ENCODE measurements around the gene TP53AIP1. TPM values are rescaled to one million over a fixed set of nuclear protein-coding genes. Genes with fewer than 3 reads are reported as not detected.

The TP53AIP1 gene
- total RNA-seq, 2 experiments from 2014 or later: 0.20 TPM; not detected in 1

DNA sequence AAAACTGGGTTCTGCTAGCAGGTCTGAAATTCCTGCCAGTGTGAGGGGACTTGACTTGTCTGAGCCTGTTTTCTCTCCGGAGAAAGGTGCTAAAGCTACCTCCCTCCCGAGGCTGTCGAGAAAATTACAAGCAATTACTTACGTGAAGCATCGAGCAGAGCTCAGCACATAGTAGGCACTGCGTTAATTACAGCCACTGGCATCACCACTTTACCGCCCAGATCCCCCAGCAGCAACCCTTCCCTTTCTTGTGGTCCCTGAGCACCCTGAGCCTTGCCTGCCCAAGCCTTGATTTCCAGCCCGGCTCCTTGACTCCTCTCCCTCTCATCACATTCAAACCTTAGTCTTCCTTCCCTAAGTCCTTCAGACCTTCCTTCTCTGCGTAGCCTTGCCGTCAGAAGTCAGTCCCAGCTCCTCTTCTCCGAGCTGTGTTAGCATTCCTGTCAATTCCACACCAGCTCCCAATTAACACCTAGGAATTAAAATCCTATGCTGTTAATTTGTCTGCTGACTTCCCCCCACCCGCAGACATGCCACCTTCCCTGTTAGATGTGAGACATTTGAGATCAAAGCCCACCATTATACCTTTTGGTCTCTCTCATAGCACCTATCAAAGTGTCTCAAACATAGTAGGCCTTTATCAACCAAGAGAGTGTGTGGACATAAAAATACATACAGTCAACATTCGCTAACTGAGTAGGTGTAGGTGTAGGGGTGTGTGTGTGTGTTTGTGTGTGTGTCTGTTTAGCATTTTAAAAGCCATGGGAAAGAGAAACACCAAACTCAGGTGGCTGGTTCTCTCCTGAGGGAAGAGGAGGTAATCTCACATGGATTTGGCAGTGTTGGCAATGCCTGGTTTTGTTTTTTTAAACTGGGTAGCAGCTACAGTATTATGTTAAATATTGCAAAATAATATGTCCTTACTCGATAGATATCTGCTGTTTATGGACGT, 54.4 kb downstream of the TP53AIP1 start:
- Histone ChIP-seq H3K4me1 (ENCODE audit: insufficient read depth, low read length) (peaks cover 18% of the 10 kb centered on the region), H3K27me3 (ENCODE audit: control insufficient read depth in 1 of 2, insufficient read depth in 2 of 2, low read length in 2 of 2) (peaks cover 41 to 67% of the 10 kb centered on the region in 2 experiments), H3K36me3 (ENCODE audit: insufficient read depth, low read length) (no peaks in the 10 kb centered on the region), H3K27ac (ENCODE audit: low read depth in 1 of 2, low read length in 2 of 2) (no peak overlapping the region), H3K4me3 (ENCODE audit: low read length) (no peak overlapping the region), H3K9me3 (ENCODE audit: control insufficient read depth in 1 of 2, insufficient read depth in 1 of 2, low read length in 2 of 2) (peaks cover 0 to 15% of the 10 kb centered on the region in 2 experiments)
- H3K4me1 Mint-ChIP-seq (ENCODE audit: low read depth): peaks cover 8% of the 10 kb centered on the region
- ChIA-PET POLR2A (no interaction called here), CTCF (no interaction called here)
- intact Hi-C loops (cut with DNase I, micrococcal nuclease): no loop called here
- peaks cover 82% of the 10 kb centered on the region for H3K27me3 Mint-ChIP-seq
- H3K36me3 Mint-ChIP-seq (ENCODE audit: low read depth): no peaks in the 10 kb centered on the region
- ATAC-seq (ENCODE audit: poor library complexity) (no peak), DNase-seq (no peak)
- no peak overlapping the region for H3K27ac Mint-ChIP-seq
- TF ChIP-seq, protein P1, sequence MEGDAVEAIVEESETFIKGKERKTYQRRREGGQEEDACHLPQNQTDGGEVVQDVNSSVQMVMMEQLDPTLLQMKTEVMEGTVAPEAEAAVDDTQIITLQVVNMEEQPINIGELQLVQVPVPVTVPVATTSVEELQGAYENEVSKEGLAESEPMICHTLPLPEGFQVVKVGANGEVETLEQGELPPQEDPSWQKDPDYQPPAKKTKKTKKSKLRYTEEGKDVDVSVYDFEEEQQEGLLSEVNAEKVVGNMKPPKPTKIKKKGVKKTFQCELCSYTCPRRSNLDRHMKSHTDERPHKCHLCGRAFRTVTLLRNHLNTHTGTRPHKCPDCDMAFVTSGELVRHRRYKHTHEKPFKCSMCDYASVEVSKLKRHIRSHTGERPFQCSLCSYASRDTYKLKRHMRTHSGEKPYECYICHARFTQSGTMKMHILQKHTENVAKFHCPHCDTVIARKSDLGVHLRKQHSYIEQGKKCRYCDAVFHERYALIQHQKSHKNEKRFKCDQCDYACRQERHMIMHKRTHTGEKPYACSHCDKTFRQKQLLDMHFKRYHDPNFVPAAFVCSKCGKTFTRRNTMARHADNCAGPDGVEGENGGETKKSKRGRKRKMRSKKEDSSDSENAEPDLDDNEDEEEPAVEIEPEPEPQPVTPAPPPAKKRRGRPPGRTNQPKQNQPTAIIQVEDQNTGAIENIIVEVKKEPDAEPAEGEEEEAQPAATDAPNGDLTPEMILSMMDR (IDR thresholded peaks at IDR 0.05): no peak
- H3K4me3 Mint-ChIP-seq: no peak overlapping the region
- no peaks in the 10 kb centered on the region for H3K9me3 Mint-ChIP-seq

DNA sequence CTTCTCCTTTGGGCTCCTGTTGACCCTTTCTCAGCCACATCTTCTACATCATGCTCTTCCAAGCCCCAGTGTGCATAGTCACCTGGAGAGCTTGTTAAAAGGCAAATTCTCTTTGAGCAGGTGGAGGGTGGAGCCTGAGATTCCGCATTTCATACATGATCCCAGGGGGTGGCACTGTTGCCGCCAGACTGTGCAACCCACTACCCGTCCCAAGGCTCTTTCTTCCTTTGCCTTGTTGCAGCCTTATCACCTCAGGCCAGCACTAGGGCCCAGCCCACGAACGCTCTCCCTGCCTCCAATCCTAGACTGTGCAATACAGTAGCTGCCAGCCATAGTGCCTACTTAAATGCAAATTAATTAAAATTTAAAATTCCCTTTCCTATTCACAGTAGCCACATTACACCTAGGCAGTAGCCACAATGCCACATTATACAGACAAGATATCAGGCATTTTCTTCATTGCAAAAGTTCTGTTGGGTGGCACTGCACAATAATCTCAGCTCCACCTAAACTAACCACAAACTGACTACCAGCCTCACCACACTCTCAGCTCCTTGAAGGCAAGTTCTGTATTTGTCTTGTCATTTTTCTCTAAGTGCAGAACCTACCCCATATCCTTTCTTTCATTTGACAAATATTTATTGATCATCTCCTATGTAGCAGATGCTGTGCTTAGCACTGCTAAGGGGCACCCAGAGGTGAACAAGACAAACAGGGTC, 56.1 kb downstream of the TP53AIP1 start:
- peaks cover 81% of the 10 kb centered on the region for H3K27me3 Mint-ChIP-seq
- ATAC-seq (ENCODE audit: poor library complexity) (no peak), DNase-seq (no peak)
- H3K4me3 ChIP-seq (ENCODE audit: low read length): no peak overlapping the region
- no peak overlapping the region for H3K4me3 Mint-ChIP-seq
- CTCF ChIA-PET: interaction anchor here (1.6 kb wide), 1 partner anchor 17 kb away, joined by 3 read pairs; no protein-coding TSS in a partner anchor
- peaks cover 8% of the 10 kb centered on the region for H3K4me1 Mint-ChIP-seq (ENCODE audit: low read depth)
- peaks cover 40 to 59% of the 10 kb centered on the region in 2 experiments for H3K27me3 ChIP-seq (ENCODE audit: control insufficient read depth in 1 of 2, insufficient read depth in 2 of 2, low read length in 2 of 2)
- POLR2A ChIA-PET: no interaction called here
- H3K27ac ChIP-seq (ENCODE audit: low read depth in 1 of 2, low read length in 2 of 2): no peak overlapping the region
- H3K36me3 Mint-ChIP-seq (ENCODE audit: low read depth): no peaks in the 10 kb centered on the region
- TF ChIP-seq, protein P1 (IDR thresholded peaks at IDR 0.05): no peak
- H3K36me3 ChIP-seq (ENCODE audit: insufficient read depth, low read length): no peaks in the 10 kb centered on the region
- peaks cover 13% of the 10 kb centered on the region for H3K4me1 ChIP-seq (ENCODE audit: insufficient read depth, low read length)
- intact Hi-C loops (cut with DNase I, micrococcal nuclease): loop anchor here in 1 of 2 experiments (1.0 kb wide), 1 partner anchor 445 kb away; no protein-coding TSS in a partner anchor
- H3K27ac Mint-ChIP-seq: no peak overlapping the region
- H3K9me3 Mint-ChIP-seq: no peaks in the 10 kb centered on the region
- peaks cover 0 to 13% of the 10 kb centered on the region in 2 experiments for H3K9me3 ChIP-seq (ENCODE audit: control insufficient read depth in 1 of 2, insufficient read depth in 1 of 2, low read length in 2 of 2)

Other genes starting within 250 kb of the TP53AIP1 start
- 10 to 100 TPM; 56.6 to 60.4 TPM for gene FLI1, start 248.8 kb downstream of the TP53AIP1 start, total RNA-seq
- under 1 TPM; 0.22 to 0.27 TPM for gene KCNJ1, start 75.6 kb downstream of the TP53AIP1 start, total RNA-seq
- under 1 TPM in 1 of 2 experiments, not detected in 1; 0.05 TPM for gene KCNJ5, start 51.5 kb downstream of the TP53AIP1 start, total RNA-seq
- gene ARHGAP32, start 249.5 kb upstream of the TP53AIP1 start, total RNA-seq: 10 to 100 TPM in 1 of 2 experiments, 1 to 10 TPM in 1; 8.7 to 10.0 TPM